ENCODE results near the gene ABLIM3.

ABLIM3 gene

GRCh38 chr5:149300441-149300840 lies 159.1 kb downstream of the ABLIM3 start:
- ATAC-seq (ENCODE audit: low read depth), result no peak
- no peak overlapping the region for H3K4me3 ChIP-seq (ENCODE audit: severe bottlenecking)
- H3K9me3 ChIP-seq (ENCODE audit: severe bottlenecking), result no peaks in the 10 kb centered on the region
- no peak for TF ChIP-seq CTCF (IDR thresholded peaks at IDR 0.05; ENCODE audit: poor library complexity, severe bottlenecking)
- peaks cover 14% of the 10 kb centered on the region for H3K4me1 ChIP-seq (ENCODE audit: insufficient read depth, poor library complexity, severe bottlenecking)
- no peaks in the 10 kb centered on the region for H3K27me3 ChIP-seq (ENCODE audit: insufficient read depth, poor library complexity, severe bottlenecking)
- DNase-seq (ENCODE audit: low spot score), result no peak
- no peak overlapping the region for H3K27ac ChIP-seq (ENCODE audit: poor library complexity, severe bottlenecking)
- peaks cover 14% of the 10 kb centered on the region; the same call in 1 of the 2 replicates for H3K36me3 ChIP-seq (ENCODE audit: low read depth)

GRCh38 chr5:149301049-149301743 lies 159.9 kb downstream of the ABLIM3 start:
- no peak overlapping the region for H3K4me3 ChIP-seq (ENCODE audit: severe bottlenecking)
- H3K4me1 ChIP-seq (ENCODE audit: insufficient read depth, poor library complexity, severe bottlenecking), result peaks cover 7% of the 10 kb centered on the region
- H3K27me3 ChIP-seq (ENCODE audit: insufficient read depth, poor library complexity, severe bottlenecking), result no peaks in the 10 kb centered on the region
- H3K27ac ChIP-seq (ENCODE audit: poor library complexity, severe bottlenecking), result no peak overlapping the region
- H3K36me3 ChIP-seq (ENCODE audit: low read depth), result peaks cover 14% of the 10 kb centered on the region; the same call in 1 of the 2 replicates
- no peak for TF ChIP-seq CTCF (IDR thresholded peaks at IDR 0.05; ENCODE audit: poor library complexity, severe bottlenecking)
- no peaks in the 10 kb centered on the region for H3K9me3 ChIP-seq (ENCODE audit: severe bottlenecking)
- DNase-seq (ENCODE audit: low spot score) (no peak), ATAC-seq (ENCODE audit: low read depth) (no peak)

- H3K4me1 ChIP-seq (ENCODE audit: insufficient read depth, poor library complexity, severe bottlenecking), result peaks cover 1% of the 10 kb centered on the region
- ATAC-seq (ENCODE audit: low read depth), result no peak
- H3K9me3 ChIP-seq (ENCODE audit: severe bottlenecking), result no peaks in the 10 kb centered on the region
- H3K4me3 ChIP-seq (ENCODE audit: severe bottlenecking), result no peak overlapping the region
- peaks cover 20% of the 10 kb centered on the region; the same call in 1 of the 2 replicates for H3K36me3 ChIP-seq (ENCODE audit: low read depth)
- TF ChIP-seq CTCF (IDR thresholded peaks at IDR 0.05; ENCODE audit: poor library complexity, severe bottlenecking), result no peak
- H3K27me3 ChIP-seq (ENCODE audit: insufficient read depth, poor library complexity, severe bottlenecking), result no peaks in the 10 kb centered on the region
- no peak for DNase-seq (ENCODE audit: low spot score)
- H3K27ac ChIP-seq (ENCODE audit: poor library complexity, severe bottlenecking), result no peak overlapping the region
Observed at GRCh38 chr5:149301744-149302380, 160.6 kb downstream of the ABLIM3 start.

- H3K27me3 ChIP-seq (ENCODE audit: insufficient read depth, poor library complexity, severe bottlenecking), result no peaks in the 10 kb centered on the region
- no peak for DNase-seq (ENCODE audit: low spot score)
- no peak for TF ChIP-seq CTCF (IDR thresholded peaks at IDR 0.05; ENCODE audit: poor library complexity, severe bottlenecking)
- no peak for ATAC-seq (ENCODE audit: low read depth)
- H3K4me1 ChIP-seq (ENCODE audit: insufficient read depth, poor library complexity, severe bottlenecking), result no peaks in the 10 kb centered on the region
- no peak overlapping the region for H3K4me3 ChIP-seq (ENCODE audit: severe bottlenecking)
- H3K36me3 ChIP-seq (ENCODE audit: low read depth), result peaks cover 20% of the 10 kb centered on the region; the same call in 1 of the 2 replicates
- no peak overlapping the region for H3K27ac ChIP-seq (ENCODE audit: poor library complexity, severe bottlenecking)
- no peaks in the 10 kb centered on the region for H3K9me3 ChIP-seq (ENCODE audit: severe bottlenecking)
Observed at GRCh38 chr5:149302641-149303040, 161.3 kb downstream of the ABLIM3 start.

GRCh38 chr5:149303210-149303609 lies 161.9 kb downstream of the ABLIM3 start:
- Histone ChIP-seq H3K36me3 (ENCODE audit: low read depth) (peaks cover 23% of the 10 kb centered on the region; the same call in 1 of the 2 replicates), H3K27me3 (ENCODE audit: insufficient read depth, poor library complexity, severe bottlenecking) (no peaks in the 10 kb centered on the region), H3K27ac (ENCODE audit: poor library complexity, severe bottlenecking) (no peak overlapping the region), H3K9me3 (ENCODE audit: severe bottlenecking) (no peaks in the 10 kb centered on the region), H3K4me1 (ENCODE audit: insufficient read depth, poor library complexity, severe bottlenecking) (no peaks in the 10 kb centered on the region), H3K4me3 (ENCODE audit: severe bottlenecking) (no peak overlapping the region)
- no peak for ATAC-seq (ENCODE audit: low read depth)
- DNase-seq (ENCODE audit: low spot score), result no peak
- TF ChIP-seq CTCF (IDR thresholded peaks at IDR 0.05; ENCODE audit: poor library complexity, severe bottlenecking), result no peak
